IMR-90 (cell line): ENCODE measurements around the gene LEPROT. TPM values are rescaled to one million over a fixed set of nuclear protein-coding genes. Genes with fewer than 3 reads are reported as not detected.

Source experiments
- ATAC-seq: fragments of 200-7000 bp; cut with Tn5 transposase; 2 replicates; pipeline ENCODE4 v1.9.1; 2020; ENCODE audit warnings: low read depth, mild to moderate bottlenecking, moderate library complexity
- BruUV-seq: library from RNA; stranded (reverse); fragments of 400-500 nt; replicated peaks from 2 replicates; lab custom pipeline; 2021; lab: Mats Ljungman, UMichigan
- CTCF ChIA-PET: fragments of 300-600 bp; formaldehyde crosslinking; extraction: SDS; loops from one replicate; lab custom pipeline; 2021; ENCODE audit warnings: antibody characterized with exemption; lab: Yijun Ruan, JAX
- POLR2A ChIA-PET: fragments of 300-600 bp; sonication (Branson Sonifier 250); formaldehyde crosslinking; loops from one replicate; lab custom pipeline; 2022; ENCODE audit warnings: antibody characterized with exemption; ENCODE audit not compliant: unreplicated experiment; lab: Charles Lee
- DNase-seq: peaks from one replicate; pipeline ENCODE4 v3.0.0; 2013
- H2AFZ ChIP-seq: replicated peaks from 2 replicates; pipeline ENCODE3; 2013; ENCODE audit warnings: low read length, mild to moderate bottlenecking; ENCODE audit not compliant: poor library complexity
- H2AK5ac ChIP-seq: 2 replicates; pipeline ENCODE4 v1.6.1; 2013; ENCODE audit warnings: low read depth, low read length, inconsistent platforms
- H2AK9ac ChIP-seq: replicated peaks from 2 replicates; pipeline ENCODE3; 2013; ENCODE audit warnings: mild to moderate bottlenecking, low read depth, low read length, moderate library complexity; ENCODE audit not compliant: poor library complexity
- H2BK120ac ChIP-seq: 2 replicates; pipeline ENCODE4 v1.6.1; 2013; ENCODE audit warnings: low read depth, low read length, inconsistent platforms
- H2BK15ac ChIP-seq: 3 replicates; pipeline ENCODE4 v1.6.1; 2013; ENCODE audit warnings: low read depth, low read length, inconsistent platforms
- H2BK20ac ChIP-seq: 2 replicates; pipeline ENCODE4 v1.6.1; 2013; ENCODE audit warnings: low read depth, mild to moderate bottlenecking, inconsistent platforms, low read length, moderate library complexity
- H2BK5ac ChIP-seq: 2 replicates; pipeline ENCODE4 v1.6.1; 2013; ENCODE audit warnings: mild to moderate bottlenecking, low read depth, low read length, inconsistent platforms; ENCODE audit not compliant: poor library complexity, severe bottlenecking
- H3K14ac ChIP-seq: replicated peaks from 2 replicates; pipeline ENCODE4 v1.6.1; 2013; ENCODE audit warnings: low read depth, low read length, inconsistent platforms
- H3K18ac ChIP-seq: 2 replicates; pipeline ENCODE4 v1.6.1; 2013; ENCODE audit warnings: low read depth, low read length, control low read depth
- H3K23ac ChIP-seq: 2 replicates; pipeline ENCODE4 v1.6.1; 2013; ENCODE audit warnings: low read depth, low read length, inconsistent platforms
- H3K27ac ChIP-seq: 2 replicates; pipeline ENCODE4 v1.5.1; 2013; ENCODE audit warnings: mild to moderate bottlenecking, control low read depth, low read length; ENCODE audit not compliant: insufficient read depth
- H3K27me3 ChIP-seq: 2 replicates; pipeline ENCODE4 v1.6.1; 2013; ENCODE audit warnings: low read length; ENCODE audit not compliant: control insufficient read depth, insufficient read depth
- H3K36me3 ChIP-seq: 2 replicates; pipeline ENCODE4 v1.6.1; 2013; ENCODE audit warnings: low read length, mixed read lengths; ENCODE audit not compliant: control insufficient read depth, insufficient read depth
- H3K4ac ChIP-seq: 2 replicates; pipeline ENCODE4 v1.6.1; 2013; ENCODE audit warnings: low read depth, low read length, inconsistent platforms
- H3K4me1 ChIP-seq: 2 replicates; pipeline ENCODE4 v1.6.1; 2013; ENCODE audit warnings: low read length, mixed read lengths; ENCODE audit not compliant: control insufficient read depth, insufficient read depth
- H3K4me2 ChIP-seq: 2 replicates; pipeline ENCODE4 v1.6.1; 2013; ENCODE audit warnings: low read depth, mild to moderate bottlenecking, control low read depth, low read length, moderate library complexity
- H3K4me3 ChIP-seq: 2 replicates; pipeline ENCODE4 v1.5.1; 2013; ENCODE audit warnings: low read depth, mild to moderate bottlenecking, control low read depth, low read length, moderate library complexity; ENCODE audit not compliant: insufficient read depth
- H3K56ac ChIP-seq: 2 replicates; pipeline ENCODE4 v1.6.1; 2013; ENCODE audit warnings: low read length, inconsistent platforms; ENCODE audit not compliant: insufficient read depth; ENCODE audit errors: extremely low read depth
- H3K79me1 ChIP-seq, 2 experiments: 2 replicates each; pipeline ENCODE4 v1.6.1; 2013; ENCODE audit warnings: low read length in 2 of 2, inconsistent platforms in 1 of 2, low read depth in 1 of 2
- H3K9ac ChIP-seq: 2 replicates; pipeline ENCODE4 v1.6.1; 2013; ENCODE audit warnings: low read depth, low read length, control low read depth
- H3K9me1 ChIP-seq: 2 replicates; pipeline ENCODE4 v1.6.1; 2013; ENCODE audit warnings: low read length, inconsistent platforms; ENCODE audit not compliant: insufficient read depth
- H3K9me3 ChIP-seq: 2 replicates; pipeline ENCODE4 v1.6.1; 2013; ENCODE audit warnings: low read length; ENCODE audit not compliant: control insufficient read depth, insufficient read depth
- H4K20me1 ChIP-seq: 2 replicates; pipeline ENCODE4 v1.6.1; 2013; ENCODE audit warnings: low read length, inconsistent platforms; ENCODE audit not compliant: insufficient read depth
- H4K5ac ChIP-seq: 2 replicates; pipeline ENCODE4 v1.6.1; 2013; ENCODE audit warnings: mild to moderate bottlenecking, low read depth, low read length, control low read depth
- H4K8ac ChIP-seq, 2 experiments: 2 replicates each; pipeline ENCODE4 v1.6.1; 2013; ENCODE audit warnings: low read depth in 2 of 2, low read length in 2 of 2, control low read depth in 1 of 2, inconsistent platforms in 1 of 2
- H4K91ac ChIP-seq: 2 replicates; pipeline ENCODE4 v1.6.1; 2013; ENCODE audit warnings: low read depth, low read length, inconsistent platforms; ENCODE audit not compliant: insufficient read depth
- CHD1 ChIP-seq: IDR thresholded peaks from 2 replicates; pipeline ENCODE4 v1.6.1; 2012; ENCODE audit warnings: low read depth, low read length, improper control_type of control experiment
- POLR2A ChIP-seq: IDR thresholded peaks from 2 replicates; pipeline ENCODE4 v1.6.1; 2012; ENCODE audit warnings: mild to moderate bottlenecking, low read depth, low read length
- RCOR1 ChIP-seq: IDR thresholded peaks from 2 replicates; pipeline ENCODE4 v1.6.1; 2012; ENCODE audit warnings: mild to moderate bottlenecking, low read length, improper control_type of control experiment; ENCODE audit not compliant: insufficient replicate concordance
- RFX5 ChIP-seq: IDR thresholded peaks from 2 replicates; pipeline ENCODE4 v1.8.0; 2012; ENCODE audit warnings: low read depth, mild to moderate bottlenecking, low read length, moderate library complexity
- SMC3 ChIP-seq: fragments of 150-350 bp; IDR thresholded peaks from 2 replicates; pipeline ENCODE4 v1.6.1; 2016; ENCODE audit warnings: low read depth, mild to moderate bottlenecking, antibody characterized with exemption, low read length, moderate library complexity
- WGBS, 2 experiments: methylation state at CpG; one replicate each; pipeline versions ENCODE4 v1.1.5 to v1.1.7; 2013; ENCODE audit warnings: missing lambda C conversion rate in 2 of 2; ENCODE audit not compliant: insufficient read length in 1 of 2; ENCODE audit errors: extremely low coverage in 2 of 2; 5-methylcytosine and 5-hydroxymethylcytosine counted together
- dilution Hi-C: fragments of 300-500 bp; cut with HindIII; formaldehyde crosslinking; loops from one replicate; pipeline ENCODE4 v1.14.3; 2018; ENCODE audit warnings: low sequenced_read_pairs; ENCODE audit not compliant: unreplicated experiment
- in situ Hi-C: fragments of 300-500 bp; cut with MboI; formaldehyde crosslinking; loops from 3 replicates; pipeline ENCODE4 v1.14.3; 2019; ENCODE audit warnings: low sequenced_read_pairs, inconsistent platforms, mixed read lengths
- intact Hi-C: fragments of 100-400 bp; cut with micrococcal nuclease; formaldehyde crosslinking; loops from 2 replicates; pipeline ENCODE4 v1.10.0; 2022
- polyA plus RNA-seq, 3 experiments: library from polyadenylated mRNA; depleted of rRNA; stranded (reverse); fragments of >200 nt; gene quantifications; 2 replicates each; pipeline ENCODE4 v1.2.3, GENCODE V29; 2012; ENCODE audit warnings: low replicate concordance in 1 of 3
- total RNA-seq: library from RNA; depleted of rRNA; stranded (reverse); fragments of >200 nt; gene quantifications from 2 replicates; pipeline ENCODE4 v1.2.3, GENCODE V29; 2012

LEPROT gene
- total and polyA plus RNA-seq, 2 of the 4 experiments (the other 2 are of a cell fraction), result 21.0 to 40.2 TPM

- Histone ChIP-seq H3K27me3 (no peaks in the 10 kb centered on the region), H2BK5ac (no peak overlapping the region), H3K9ac (no peak overlapping the region), H3K56ac (no peak overlapping the region), H3K79me1 (no peaks in the 10 kb centered on the region), H3K23ac (no peak overlapping the region), H2AK9ac (no peak overlapping the region), H2BK120ac (no peak overlapping the region), H3K14ac (no peak overlapping the region), H3K4me2 (no peak overlapping the region), H4K20me1 (no peaks in the 10 kb centered on the region), H3K27ac (no peak overlapping the region), H4K8ac (no peak overlapping the region), H3K36me3 (no peaks in the 10 kb centered on the region), H4K5ac (no peak overlapping the region), H4K91ac (no peak overlapping the region), H2AK5ac (no peak overlapping the region), H3K4me1 (no peaks in the 10 kb centered on the region), H3K4me3 (no peak overlapping the region), H2BK20ac (no peak overlapping the region), H2BK15ac (no peak overlapping the region), H3K9me3 (no peaks in the 10 kb centered on the region), H3K9me1 (no peaks in the 10 kb centered on the region), H3K18ac (no peak overlapping the region), H3K4ac (no peak overlapping the region), H2AFZ (no peak overlapping the region)
- WGBS, 2 experiments, result no CpG with 5 or more reads among the region's 1 CpG
- POLR2A ChIA-PET, result no interaction called here
- no TSS peak for BruUV-seq
- DNase-seq, result no peak
- no peak for ATAC-seq
- no peak for TF ChIP-seq RCOR1
- TF ChIP-seq POLR2A, result no peak
- TF ChIP-seq RFX5, result no peak
- TF ChIP-seq SMC3, result no peak
- TF ChIP-seq CHD1, result no peak
- intact Hi-C loops, result no loop called here
- CTCF ChIA-PET, result interaction anchor here (0.6 kb wide), 1 partner anchor 17 kb away, joined by 3 read pairs; no protein-coding TSS in a partner anchor
- dilution Hi-C loops, result no loop called here
- in situ Hi-C loops, result no loop called here
These were observed 26.5 kb upstream of the LEPROT start for GRCh38 chr1:65393928-65394327.
